H9 (cell line): ENCODE results near the gene DFFB. TPM values are rescaled to one million over a fixed set of nuclear protein-coding genes. Genes with fewer than 3 reads are reported as not detected.

Experiments
- DNase-seq: peaks from one replicate; pipeline ENCODE4 v3.0.0-alpha.2; 2017
- H2AFZ ChIP-seq: one replicate; pipeline ENCODE4 v1.6.1; 2013; ENCODE audit warnings: mild to moderate bottlenecking, low read length, control low read depth, moderate library complexity
- H2AK5ac ChIP-seq: 2 replicates; pipeline ENCODE4 v1.6.1; 2013; ENCODE audit warnings: low read length, control low read depth, mixed read lengths; ENCODE audit not compliant: insufficient read length
- H2BK120ac ChIP-seq: one replicate; pipeline ENCODE4 v1.6.1; 2013; ENCODE audit warnings: low read depth, mild to moderate bottlenecking, low read length, control low read depth, inconsistent platforms; ENCODE audit not compliant: poor library complexity, severe bottlenecking
- H2BK12ac ChIP-seq: 2 replicates; pipeline ENCODE4 v1.6.1; 2013; ENCODE audit warnings: low read length, control low read depth, mixed read lengths, low read depth; ENCODE audit not compliant: insufficient read length
- H2BK15ac ChIP-seq: 2 replicates; pipeline ENCODE4 v1.6.1; 2013; ENCODE audit warnings: low read depth, low read length, control low read depth
- H2BK20ac ChIP-seq: one replicate; pipeline ENCODE4 v1.6.1; 2013; ENCODE audit warnings: low read depth, mild to moderate bottlenecking, low read length, control low read depth, inconsistent platforms; ENCODE audit not compliant: poor library complexity, severe bottlenecking
- H2BK5ac ChIP-seq: 2 replicates; pipeline ENCODE4 v1.6.1; 2013; ENCODE audit warnings: low read length, control low read depth, mixed read lengths; ENCODE audit not compliant: insufficient read length
- H3K14ac ChIP-seq: 2 replicates; pipeline ENCODE4 v1.6.1; 2013; ENCODE audit warnings: low read length, control low read depth; ENCODE audit not compliant: insufficient read depth
- H3K18ac ChIP-seq: 2 replicates; pipeline ENCODE4 v1.6.1; 2013; ENCODE audit warnings: low read depth, mild to moderate bottlenecking, mixed read lengths, low read length, control low read depth; ENCODE audit not compliant: insufficient read length
- H3K23ac ChIP-seq: 2 replicates; pipeline ENCODE4 v1.6.1; 2013; ENCODE audit warnings: low read length, control low read depth, mixed read lengths, low read depth; ENCODE audit not compliant: insufficient read length
- H3K23me2 ChIP-seq: 2 replicates; pipeline ENCODE4 v1.6.1; 2013; ENCODE audit warnings: low read depth, mild to moderate bottlenecking, mixed read lengths, low read length, control low read depth; ENCODE audit not compliant: insufficient read length, poor library complexity, severe bottlenecking
- H3K27ac ChIP-seq: 2 replicates; pipeline ENCODE4 v1.5.1; 2013; ENCODE audit warnings: low read length, control low read depth, mixed read lengths, low read depth; ENCODE audit not compliant: insufficient read length
- H3K27me3 ChIP-seq: 2 replicates; pipeline ENCODE4 v1.6.1; 2013; ENCODE audit warnings: low read length, control low read depth, inconsistent platforms; ENCODE audit not compliant: insufficient read depth
- H3K4ac ChIP-seq: 2 replicates; pipeline ENCODE4 v1.6.1; 2013; ENCODE audit warnings: low read depth, mild to moderate bottlenecking, control low read depth, inconsistent platforms, low read length, moderate library complexity
- H3K4me1 ChIP-seq: 2 replicates; pipeline ENCODE4 v1.6.1; 2013; ENCODE audit warnings: low read length, control low read depth, inconsistent platforms; ENCODE audit not compliant: insufficient read depth
- H3K4me2 ChIP-seq: 2 replicates; pipeline ENCODE4 v1.6.1; 2013; ENCODE audit warnings: low read length, control low read depth, mixed read lengths; ENCODE audit not compliant: insufficient read length, insufficient read depth
- H3K56ac ChIP-seq: 2 replicates; pipeline ENCODE4 v1.6.1; 2013; ENCODE audit warnings: low read depth, mild to moderate bottlenecking, mixed read lengths, low read length, control low read depth; ENCODE audit not compliant: insufficient read length
- H3K79me1 ChIP-seq: 2 replicates; pipeline ENCODE4 v1.6.1; 2013; ENCODE audit warnings: low read depth, mild to moderate bottlenecking, moderate library complexity, low read length, control low read depth, inconsistent platforms; ENCODE audit not compliant: insufficient read depth, poor library complexity, severe bottlenecking
- H3K79me2 ChIP-seq: 2 replicates; pipeline ENCODE4 v1.6.1; 2013; ENCODE audit warnings: low read length, control low read depth, inconsistent platforms; ENCODE audit not compliant: insufficient read depth
- H3K9ac ChIP-seq: 2 replicates; pipeline ENCODE4 v1.6.1; 2013; ENCODE audit warnings: low read length, control low read depth, mixed read lengths; ENCODE audit not compliant: insufficient read length; ENCODE audit errors: extremely low read depth
- H3K9me3 ChIP-seq: one replicate; pipeline ENCODE4 v1.6.1; 2013; ENCODE audit warnings: low read depth, low read length, inconsistent platforms; ENCODE audit not compliant: control insufficient read depth
- H3T11ph ChIP-seq: one replicate; pipeline ENCODE4 v1.6.1; 2013; ENCODE audit warnings: mild to moderate bottlenecking, low read length, control low read depth, inconsistent platforms
- H4K20me1 ChIP-seq: one replicate; pipeline ENCODE4 v1.6.1; 2013; ENCODE audit not compliant: control insufficient read depth, insufficient read length, insufficient read depth
- H4K5ac ChIP-seq: 2 replicates; pipeline ENCODE4 v1.6.1; 2013; ENCODE audit warnings: low read depth, mild to moderate bottlenecking, mixed read lengths, low read length, control low read depth; ENCODE audit not compliant: insufficient read length
- H4K8ac ChIP-seq: replicated peaks from 2 replicates; pipeline ENCODE4 v1.6.1; 2013; ENCODE audit warnings: low read length, control low read depth, mixed read lengths, low read depth; ENCODE audit not compliant: insufficient read length
- H4K91ac ChIP-seq: 2 replicates; pipeline ENCODE4 v1.6.1; 2013; ENCODE audit warnings: low read depth, mild to moderate bottlenecking, moderate library complexity, mixed read lengths, low read length, control low read depth; ENCODE audit not compliant: insufficient read length
- H3K27ac Mint-ChIP-seq, 3 experiments: 2 replicates in 2 of 3; 3 replicates in 1 of 3; pipeline ENCODE4 v1.8.0; 2020 to 2021; ENCODE audit warnings: mixed read lengths in 3 of 3, mild to moderate bottlenecking in 1 of 3, moderate library complexity in 1 of 3
- H3K27me3 Mint-ChIP-seq: 2 replicates; pipeline ENCODE4 v1.8.0; 2021; ENCODE audit warnings: low read depth, mild to moderate bottlenecking, moderate library complexity, mixed read lengths
- H3K36me3 Mint-ChIP-seq, 3 experiments: 2 replicates in 2 of 3; 3 replicates in 1 of 3; pipeline ENCODE4 v1.8.0; 2020 to 2021; ENCODE audit warnings: low read depth in 3 of 3, mixed read lengths in 3 of 3; ENCODE audit not compliant: insufficient read depth in 1 of 3
- H3K4me1 Mint-ChIP-seq, 2 experiments: 2 replicates each; pipeline ENCODE4 v1.8.0; 2020; ENCODE audit warnings: mixed read lengths in 2 of 2
- H3K4me3 Mint-ChIP-seq, 2 experiments: 2 replicates in 1 of 2; 3 replicates in 1 of 2; pipeline ENCODE4 v1.8.0; 2020 to 2021; ENCODE audit warnings: mild to moderate bottlenecking in 2 of 2, mixed read lengths in 2 of 2, moderate library complexity in 1 of 2
- H3K9me3 Mint-ChIP-seq, 2 experiments: 2 replicates in 1 of 2; 3 replicates in 1 of 2; pipeline ENCODE4 v1.8.0; 2020; ENCODE audit warnings: mild to moderate bottlenecking in 2 of 2, mixed read lengths in 2 of 2, moderate library complexity in 1 of 2
- CTCF ChIP-seq: fragments of 200-600 bp; sonication (generic); conservative IDR thresholded peaks from 3 replicates; pipeline ENCODE4 v1.8.0; 2021; ENCODE audit warnings: antibody characterized with exemption, mild to moderate bottlenecking
- WGBS: extraction: QIAGEN DNeasy Blood & Tissue Kit; methylation state at CpG from one replicate; pipeline ENCODE4 v1.1.7; 2013; ENCODE audit warnings: missing lambda C conversion rate, low lambda C conversion rate, mixed read lengths; ENCODE audit not compliant: insufficient read length; ENCODE audit errors: extremely low coverage; 5-methylcytosine and 5-hydroxymethylcytosine counted together
- total RNA-seq: library from RNA; stranded (reverse); gene quantifications from 2 replicates; pipeline ENCODE4 v1.2.1, GENCODE V29; 2021

The DFFB gene
- total RNA-seq, 1 experiment from 2014 or later = 9.7 TPM

- Histone ChIP-seq H3K9me3 (no peaks in the 10 kb centered on the region), H3K9ac (no peak overlapping the region), H3T11ph (no peak overlapping the region), H2AFZ (no peak overlapping the region), H3K79me1 (no peaks in the 10 kb centered on the region), H2BK5ac (no peak overlapping the region), H3K4me1 (no peaks in the 10 kb centered on the region; the same call in 1 of the 2 replicates), H2BK20ac (no peak overlapping the region), H3K27ac (no peak overlapping the region), H4K20me1 (no peaks in the 10 kb centered on the region), H3K4me2 (no peak overlapping the region), H2BK15ac (no peak overlapping the region), H3K18ac (no peak overlapping the region), H3K23ac (no peak overlapping the region), H3K27me3 (no peaks in the 10 kb centered on the region), H3K23me2 (no peaks in the 10 kb centered on the region), H2AK5ac (no peak overlapping the region), H3K4ac (no peak overlapping the region), H4K91ac (no peak overlapping the region), H2BK12ac (no peak overlapping the region), H4K5ac (no peak overlapping the region), H2BK120ac (no peak overlapping the region), H3K56ac (no peak overlapping the region), H3K79me2 (no peaks in the 10 kb centered on the region), H3K14ac (no peak overlapping the region), H4K8ac (no peak overlapping the region)
- peaks cover 5% of the 10 kb centered on the region for H3K27me3 Mint-ChIP-seq
- no peak overlapping the region; a peak in 1 of 7 replicates for H3K27ac Mint-ChIP-seq
- TF ChIP-seq CTCF = no peak
- H3K4me1 Mint-ChIP-seq = peaks cover 22 to 27% of the 10 kb centered on the region in 2 experiments
- DNase-seq = no peak
- no peaks in the 10 kb centered on the region for H3K9me3 Mint-ChIP-seq
- no peaks in the 10 kb centered on the region for H3K36me3 Mint-ChIP-seq
- no CpG with 5 or more reads among the region's 17 CpGs for WGBS
- no peak overlapping the region for H3K4me3 Mint-ChIP-seq
Observed at GRCh38 chr1:3908886-3909517, 51.7 kb downstream of the DFFB start.
